CD4-positive, CD25-positive, alpha-beta regulatory T cell (primary cell): ENCODE measurements around the gene SGCB. TPM values are rescaled to one million over a fixed set of nuclear protein-coding genes. Genes with fewer than 3 reads are reported as not detected.
"Not testable (repeated sequence)": the region's sequence is repeated elsewhere in the genome, so short reads cannot be mapped to it uniquely, and the experiment has no call there.

Experiments
- ATAC-seq, 2 donors: fragments of 150-1000 bp; cut with Tn5 transposase; one replicate each; pipeline ENCODE4 v1.10.0; 2021; ENCODE audit warnings: low read depth in 2 of 2, moderate number of reproducible peaks in 2 of 2, moderate library complexity in 1 of 2
- DNase-seq, 3 donors: peaks; one replicate each; pipeline versions ENCODE4 v3.0.0 to v3.0.0-alpha.2; 2012 to 2022; ENCODE audit warnings: mixed read lengths in 1 of 3
- H3K27ac ChIP-seq: one replicate; pipeline ENCODE4 v1.7.0; 2013; ENCODE audit warnings: mild to moderate bottlenecking, low read length; ENCODE audit not compliant: insufficient read depth, poor library complexity, severe bottlenecking
- H3K27me3 ChIP-seq: one replicate; pipeline ENCODE4 v1.7.0; 2013; ENCODE audit warnings: low read length; ENCODE audit not compliant: control insufficient read depth, insufficient read depth
- H3K36me3 ChIP-seq: one replicate; pipeline ENCODE4 v1.7.0; 2013; ENCODE audit warnings: mild to moderate bottlenecking, low read length, moderate library complexity; ENCODE audit not compliant: control insufficient read depth, insufficient read depth
- H3K4me1 ChIP-seq: 2 replicates; pipeline ENCODE4 v1.7.0; 2013; ENCODE audit warnings: mild to moderate bottlenecking, low read length; ENCODE audit not compliant: insufficient read depth, control insufficient read depth, poor library complexity, severe bottlenecking
- H3K4me3 ChIP-seq: one replicate; pipeline ENCODE4 v1.7.0; 2013; ENCODE audit warnings: low read depth, mild to moderate bottlenecking, low read length, moderate library complexity
- H3K9me3 ChIP-seq, 2 experiments: 1 replicate in 1 of 2; 2 replicates in 1 of 2; pipeline ENCODE4 v1.7.0; 2013; ENCODE audit warnings: low read length in 2 of 2, mild to moderate bottlenecking in 1 of 2, moderate library complexity in 1 of 2; ENCODE audit not compliant: control insufficient read depth in 2 of 2
- H3K27ac Mint-ChIP-seq, 3 donors: one replicate each; pipeline ENCODE4 v1.8.0; 2020 to 2022; ENCODE audit warnings: mild to moderate bottlenecking in 3 of 3, mixed read lengths in 3 of 3, moderate library complexity in 2 of 3
- H3K27me3 Mint-ChIP-seq: one replicate; pipeline ENCODE4 v1.8.0; 2022; ENCODE audit warnings: mild to moderate bottlenecking, mixed read lengths
- H3K36me3 Mint-ChIP-seq: one replicate; pipeline ENCODE4 v1.8.0; 2020; ENCODE audit warnings: mixed read lengths
- H3K4me1 Mint-ChIP-seq, 4 donors: one replicate each; pipeline ENCODE4 v1.8.0; 2020 to 2022; ENCODE audit warnings: mixed read lengths in 4 of 4, mild to moderate bottlenecking in 1 of 4
- H3K4me3 Mint-ChIP-seq, 4 donors: one replicate each; pipeline ENCODE4 v1.8.0; 2020 to 2022; ENCODE audit warnings: mild to moderate bottlenecking in 4 of 4, mixed read lengths in 4 of 4, moderate library complexity in 3 of 4
- H3K9me3 Mint-ChIP-seq, 7 donors: one replicate each; pipeline ENCODE4 v1.8.0; 2020 to 2022; ENCODE audit warnings: mixed read lengths in 7 of 7, mild to moderate bottlenecking in 3 of 7, moderate library complexity in 2 of 7
- polyA plus RNA-seq, 4 donors: library from polyadenylated mRNA; unstranded; fragments of 300-500 nt; fragmentation: Illumina TruSeq; gene quantifications; one replicate each; pipeline ENCODE4 v1.2.3, GENCODE V29; 2021
- total RNA-seq: library from RNA; stranded (reverse); gene quantifications from one replicate; pipeline ENCODE4 v1.2.3, GENCODE V29; 2022

The SGCB gene, protein sequence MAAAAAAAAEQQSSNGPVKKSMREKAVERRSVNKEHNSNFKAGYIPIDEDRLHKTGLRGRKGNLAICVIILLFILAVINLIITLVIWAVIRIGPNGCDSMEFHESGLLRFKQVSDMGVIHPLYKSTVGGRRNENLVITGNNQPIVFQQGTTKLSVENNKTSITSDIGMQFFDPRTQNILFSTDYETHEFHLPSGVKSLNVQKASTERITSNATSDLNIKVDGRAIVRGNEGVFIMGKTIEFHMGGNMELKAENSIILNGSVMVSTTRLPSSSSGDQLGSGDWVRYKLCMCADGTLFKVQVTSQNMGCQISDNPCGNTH
- total RNA-seq (6.1 TPM), polyA plus RNA-seq (1 to 10 TPM; 3.6 to 8.3 (median 6.0) TPM)

GRCh38 chr4:52038103-52038912 lies at the start of gene SGCB:
SGCB (minus strand) TSS chr4:52038299; CDS start chr4:52038259, 40 bp downstream.
- Histone ChIP-seq H3K4me1 (peaks cover 12% of the 10 kb centered on the region), H3K4me3 (peak within 1 kb of the TSS; percentile 75), H3K27me3 (peaks cover 18% of the 10 kb centered on the region), H3K27ac (no peak within 1 kb of the TSS), H3K9me3 (no peaks in the 10 kb centered on the region), H3K36me3 (no peaks in the 10 kb centered on the region)
- Mint-ChIP-seq H3K4me3 (peak within 1 kb of the TSS; percentile 83 to 93 (median 87)), H3K27ac (peak within 1 kb of the TSS; percentile 65 to 76 (median 72)), H3K27me3 (peaks cover 35% of the 10 kb centered on the region), H3K36me3 (peaks cover 3% of the 10 kb centered on the region), H3K9me3 (peaks cover 0 to 2% (median 0%) of the 10 kb centered on the region in 7 donors), H3K4me1 (peaks cover 10 to 41% (median 23%) of the 10 kb centered on the region in 4 donors)
- DNase-seq, result peak; percentile 60 to 62 (median 62)
- ATAC-seq, result peak; percentile 87 to 89

GRCh38 chr4:52086425-52086824 lies 48.3 kb upstream of the SGCB start:
- not testable (repeated sequence) for H3K27me3 ChIP-seq, H3K36me3 Mint-ChIP-seq, DNase-seq, H3K27ac Mint-ChIP-seq, H3K4me3 Mint-ChIP-seq, H3K9me3 ChIP-seq, H3K4me1 ChIP-seq, H3K27me3 Mint-ChIP-seq, H3K4me3 ChIP-seq, H3K36me3 ChIP-seq, H3K27ac ChIP-seq, H3K9me3 Mint-ChIP-seq, ATAC-seq, H3K4me1 Mint-ChIP-seq

DNA sequence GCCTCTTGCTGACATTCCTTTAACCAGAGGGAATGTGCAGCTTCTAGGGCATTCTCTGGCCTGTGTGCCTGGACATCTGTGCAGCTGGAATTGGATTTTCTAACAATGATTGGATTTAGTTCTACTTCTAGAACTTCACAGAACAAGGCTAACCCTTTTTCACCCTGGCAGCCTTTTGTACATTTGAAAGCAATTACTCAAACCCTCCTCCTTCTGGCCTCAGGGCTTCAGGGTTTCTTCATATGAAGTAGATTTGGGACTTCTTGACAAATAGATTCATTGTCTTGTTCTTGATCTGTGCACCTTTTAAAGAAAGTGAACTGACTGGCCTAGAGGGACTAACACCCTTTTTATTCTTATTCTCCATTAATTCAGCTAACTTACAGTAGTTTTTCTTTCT lies 43.1 kb upstream of the SGCB start:
- no peak for ATAC-seq
- H3K4me3 Mint-ChIP-seq, result no peak overlapping the region
- Histone ChIP-seq H3K27me3 (peaks cover 7% of the 10 kb centered on the region), H3K4me3 (no peak overlapping the region), H3K36me3 (no peaks in the 10 kb centered on the region), H3K9me3 (no peaks in the 10 kb centered on the region), H3K27ac (no peak overlapping the region), H3K4me1 (no peaks in the 10 kb centered on the region)
- H3K9me3 Mint-ChIP-seq, result peaks cover 0 to 1% (median 0%) of the 10 kb centered on the region in 7 donors
- peaks cover 15% of the 10 kb centered on the region for H3K27me3 Mint-ChIP-seq
- H3K36me3 Mint-ChIP-seq, result no peaks in the 10 kb centered on the region
- no peak overlapping the region for H3K27ac Mint-ChIP-seq
- H3K4me1 Mint-ChIP-seq, result no peaks in the 10 kb centered on the region
- no peak for DNase-seq

DNA sequence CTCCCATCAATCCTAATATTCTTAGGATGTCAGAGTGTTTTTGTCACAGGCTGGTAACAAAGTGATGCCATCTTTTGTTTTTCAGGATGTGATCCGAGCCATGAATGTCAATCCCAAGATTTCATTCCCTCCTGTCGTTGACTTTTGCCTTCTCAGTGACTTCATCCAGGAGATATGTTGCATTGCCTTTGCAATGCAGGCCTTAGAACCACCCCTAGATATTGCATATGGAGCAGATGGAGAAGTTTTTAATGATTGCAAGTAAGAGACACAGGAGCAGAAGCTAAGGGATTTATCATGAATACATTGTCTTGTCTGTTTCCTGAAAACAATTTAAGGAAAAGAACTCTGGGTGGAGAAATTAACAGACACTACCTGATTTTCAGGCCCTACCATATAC lies 41.6 kb upstream of the SGCB start:
- H3K36me3 ChIP-seq, result no peaks in the 10 kb centered on the region
- Mint-ChIP-seq H3K4me1 (no peaks in the 10 kb centered on the region), H3K27ac (no peak overlapping the region), H3K27me3 (peaks cover 27% of the 10 kb centered on the region), H3K9me3 (peaks cover 0 to 3% (median 0%) of the 10 kb centered on the region in 7 donors), H3K36me3 (no peaks in the 10 kb centered on the region), H3K4me3 (no peak overlapping the region)
- peaks cover 10% of the 10 kb centered on the region for H3K27me3 ChIP-seq
- DNase-seq (no peak), ATAC-seq (no peak)
- no peak overlapping the region for H3K27ac ChIP-seq
- H3K9me3 ChIP-seq, result no peaks in the 10 kb centered on the region
- no peaks in the 10 kb centered on the region for H3K4me1 ChIP-seq
- H3K4me3 ChIP-seq, result no peak overlapping the region

DNA sequence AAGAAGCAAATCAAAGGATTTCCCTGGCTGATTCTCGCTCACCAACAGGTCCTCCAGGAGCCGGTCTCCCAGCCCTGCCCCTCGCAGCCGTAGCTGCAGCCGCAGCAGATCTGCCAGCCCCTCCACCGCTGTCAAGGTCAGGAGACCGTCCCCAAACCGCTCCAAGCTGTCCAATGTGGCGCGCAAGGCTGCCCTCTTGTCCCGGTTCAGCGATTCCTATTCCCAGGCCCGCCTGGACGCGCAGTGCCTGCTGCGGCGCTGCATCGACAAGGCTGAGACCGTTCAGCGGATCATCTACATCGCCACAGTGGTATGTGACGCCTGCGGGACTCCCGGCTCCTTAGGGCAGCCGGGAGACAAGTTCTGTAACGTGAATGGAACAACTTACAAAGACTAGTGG lies 38.6 kb upstream of the SGCB start:
- Histone ChIP-seq H3K27me3 (peaks cover 10% of the 10 kb centered on the region), H3K4me3 (no peak overlapping the region), H3K27ac (no peak overlapping the region), H3K4me1 (no peaks in the 10 kb centered on the region), H3K36me3 (no peaks in the 10 kb centered on the region), H3K9me3 (no peaks in the 10 kb centered on the region)
- DNase-seq (no peak), ATAC-seq (no peak)
- H3K4me1 Mint-ChIP-seq, result no peaks in the 10 kb centered on the region
- H3K27me3 Mint-ChIP-seq, result peaks cover 30% of the 10 kb centered on the region
- no peak overlapping the region for H3K27ac Mint-ChIP-seq
- H3K36me3 Mint-ChIP-seq, result no peaks in the 10 kb centered on the region
- H3K4me3 Mint-ChIP-seq, result no peak overlapping the region
- peaks cover 0 to 7% (median 3%) of the 10 kb centered on the region in 7 donors for H3K9me3 Mint-ChIP-seq

DNA sequence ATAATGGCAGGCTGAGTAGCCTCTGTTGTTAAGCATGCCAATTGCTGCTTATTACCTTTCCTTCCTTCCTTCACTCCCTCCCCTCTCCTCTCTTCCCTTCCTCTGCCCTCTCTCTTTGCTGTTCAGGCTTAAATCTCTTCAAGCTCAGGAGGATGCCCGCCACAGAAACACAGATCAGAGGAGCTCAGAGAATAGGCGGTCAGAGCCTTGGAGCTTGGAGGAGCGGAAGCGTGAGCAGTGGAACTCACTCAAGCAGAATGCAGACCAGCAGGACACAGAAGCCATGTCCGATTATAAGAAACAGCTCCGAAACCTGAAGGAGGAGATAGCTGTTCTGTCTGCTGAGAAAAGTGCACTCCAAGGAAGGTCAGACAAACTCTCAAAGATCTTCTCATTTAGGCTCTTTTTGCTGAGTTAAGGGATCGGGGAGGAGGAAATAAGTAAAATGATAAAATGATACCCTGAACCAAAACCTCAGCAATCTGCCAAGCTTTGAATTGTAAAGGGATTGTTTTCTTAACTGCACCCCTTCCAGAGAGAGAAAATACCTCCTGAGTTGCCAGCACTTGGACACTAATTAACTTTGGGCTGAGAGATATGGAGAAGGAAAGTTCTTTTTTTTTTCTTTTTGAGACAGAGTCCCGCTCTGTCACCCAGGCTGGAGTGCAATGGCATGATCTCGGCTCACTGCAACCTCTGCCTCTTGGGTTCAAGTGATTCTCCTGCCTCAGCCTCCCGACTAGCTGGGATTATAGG lies 33.9 kb upstream of the SGCB start:
- Mint-ChIP-seq H3K9me3 (peaks cover 0 to 7% (median 3%) of the 10 kb centered on the region in 7 donors), H3K27ac (no peak overlapping the region), H3K4me1 (no peaks in the 10 kb centered on the region), H3K36me3 (no peaks in the 10 kb centered on the region), H3K4me3 (no peak overlapping the region), H3K27me3 (peaks cover 26% of the 10 kb centered on the region)
- Histone ChIP-seq H3K4me3 (no peak overlapping the region), H3K27me3 (peaks cover 6% of the 10 kb centered on the region), H3K27ac (no peak overlapping the region), H3K36me3 (no peaks in the 10 kb centered on the region), H3K4me1 (no peaks in the 10 kb centered on the region), H3K9me3 (no peaks in the 10 kb centered on the region)
- no peak for ATAC-seq
- DNase-seq, result no peak

- DNase-seq, result no peak
- no peak overlapping the region for H3K4me3 Mint-ChIP-seq
These were observed 31.5 kb upstream of the SGCB start for GRCh38 chr4:52069571-52069970.

More at GRCh38 chr4:52069571-52069970, 31.5 kb upstream of the SGCB start:
- Mint-ChIP-seq H3K4me1 (no peaks in the 10 kb centered on the region), H3K9me3 (peaks cover 0 to 6% (median 1%) of the 10 kb centered on the region in 7 donors), H3K36me3 (no peaks in the 10 kb centered on the region), H3K27ac (no peak overlapping the region), H3K27me3 (peaks cover 17% of the 10 kb centered on the region)
- Histone ChIP-seq H3K4me1 (no peaks in the 10 kb centered on the region), H3K9me3 (no peaks in the 10 kb centered on the region), H3K36me3 (no peaks in the 10 kb centered on the region), H3K27me3 (no peaks in the 10 kb centered on the region), H3K27ac (no peak overlapping the region), H3K4me3 (no peak overlapping the region)
- ATAC-seq, result no peak
